Measurements from ENCODE around the gene NTRK2.

NTRK2 gene

DNA sequence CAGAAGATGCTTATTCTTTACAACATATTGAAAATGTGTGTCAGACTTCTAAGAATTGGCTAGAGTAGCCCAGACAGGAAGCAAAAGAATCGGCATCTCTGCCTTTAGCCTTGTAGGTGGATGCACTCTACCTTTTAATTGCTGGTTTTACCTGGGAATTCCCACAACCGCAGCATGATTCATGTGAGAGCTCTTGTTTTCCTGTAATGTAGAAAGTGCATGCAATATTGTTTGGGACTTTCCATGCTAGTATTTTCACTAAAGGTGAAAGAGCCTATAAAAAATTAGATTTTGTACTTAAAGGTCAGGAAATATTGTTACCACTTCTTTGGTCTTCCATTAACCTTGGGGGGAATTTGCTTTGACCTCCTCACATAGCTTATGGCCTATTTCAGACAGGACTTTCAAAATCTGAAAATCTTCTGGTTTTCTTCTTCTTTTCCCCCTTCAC lies 89.8 kb downstream of the NTRK2 start:
- Histone ChIP-seq H3K36me3 (ENCODE audit: insufficient read depth, low read length) (no peaks in the 10 kb centered on the region), H3K4me2 (ENCODE audit: low read length) (no peak overlapping the region), H3K27me3 (ENCODE audit: control insufficient read depth, insufficient read depth, low read length) (no peaks in the 10 kb centered on the region), H3K4me1 (ENCODE audit: control insufficient read depth, insufficient read depth, low read length) (no peaks in the 10 kb centered on the region), H3K9me3 (replicated peaks; ENCODE audit: low read length) (no peaks in the 10 kb centered on the region), H3K9ac (ENCODE audit: low read depth, low read length) (no peak overlapping the region), H3K4me3 (ENCODE audit: low read length) (no peak overlapping the region)

DNA sequence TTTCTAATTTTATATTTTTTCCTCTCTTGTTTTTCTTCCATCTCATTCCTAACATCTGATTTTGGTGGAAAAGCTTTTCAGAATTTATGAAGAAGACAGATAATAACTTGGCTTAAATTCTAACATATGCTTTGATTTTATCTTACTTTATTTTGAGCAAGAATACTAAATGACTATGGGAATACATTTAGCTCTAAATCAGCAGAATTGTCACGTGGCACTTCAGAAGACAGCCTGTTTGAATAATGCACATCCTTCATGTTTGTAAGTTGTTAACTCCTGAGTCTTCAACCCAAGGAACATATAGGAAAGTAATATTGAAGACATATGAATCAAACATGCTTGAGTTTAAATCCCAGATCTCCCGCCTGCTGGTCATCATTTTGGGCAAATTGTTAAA lies 90.3 kb downstream of the NTRK2 start:
- Histone ChIP-seq H3K9ac (ENCODE audit: low read depth, low read length) (no peak overlapping the region), H3K36me3 (ENCODE audit: insufficient read depth, low read length) (no peaks in the 10 kb centered on the region), H3K4me1 (ENCODE audit: control insufficient read depth, insufficient read depth, low read length) (no peaks in the 10 kb centered on the region), H3K4me3 (ENCODE audit: low read length) (no peak overlapping the region), H3K27me3 (ENCODE audit: control insufficient read depth, insufficient read depth, low read length) (no peaks in the 10 kb centered on the region), H3K4me2 (ENCODE audit: low read length) (no peak overlapping the region), H3K9me3 (replicated peaks; ENCODE audit: low read length) (no peaks in the 10 kb centered on the region)

DNA sequence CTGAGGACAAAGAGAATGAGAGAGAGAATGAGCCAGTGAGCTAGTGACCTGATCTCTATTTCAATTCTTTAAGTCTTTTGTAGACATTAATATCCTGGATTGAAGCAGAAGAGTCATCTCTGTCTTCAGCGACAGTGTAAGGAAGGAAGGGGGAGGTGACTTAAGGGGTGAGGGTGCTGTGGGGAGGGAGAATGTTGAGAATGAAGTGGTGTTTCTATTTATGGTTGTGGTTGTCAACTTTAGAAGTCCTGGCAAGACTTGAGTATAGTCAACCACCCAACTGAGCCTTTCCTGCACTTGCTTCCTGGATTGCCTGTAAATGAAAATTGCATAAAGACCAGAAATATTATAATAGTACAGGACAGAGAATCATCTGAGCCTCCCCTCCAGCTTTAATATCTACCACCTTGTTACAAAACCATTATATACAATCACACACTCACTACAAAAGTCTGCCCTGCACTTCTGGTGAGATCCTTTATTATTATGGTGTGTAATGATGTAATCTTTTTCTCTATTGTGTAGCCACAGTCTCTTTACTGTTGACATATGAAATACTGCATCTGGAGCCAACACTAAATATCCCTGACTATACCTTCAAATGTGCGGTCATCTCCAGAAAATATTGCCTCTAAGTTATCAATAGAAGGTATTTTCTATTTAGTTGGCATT lies 91.7 kb downstream of the NTRK2 start:
- no peak overlapping the region for H3K4me2 ChIP-seq (ENCODE audit: low read length)
- no peaks in the 10 kb centered on the region for H3K4me1 ChIP-seq (ENCODE audit: control insufficient read depth, insufficient read depth, low read length)
- no peaks in the 10 kb centered on the region for H3K36me3 ChIP-seq (ENCODE audit: insufficient read depth, low read length)
- no peak overlapping the region for H3K4me3 ChIP-seq (ENCODE audit: low read length)
- no peaks in the 10 kb centered on the region for H3K27me3 ChIP-seq (ENCODE audit: control insufficient read depth, insufficient read depth, low read length)
- no peak overlapping the region for H3K9ac ChIP-seq (ENCODE audit: low read depth, low read length)
- H3K9me3 ChIP-seq (replicated peaks; ENCODE audit: low read length) = no peaks in the 10 kb centered on the region

- Histone ChIP-seq H3K9me3 (replicated peaks; ENCODE audit: low read length) (no peaks in the 10 kb centered on the region), H3K4me1 (ENCODE audit: control insufficient read depth, insufficient read depth, low read length) (peaks cover 5% of the 10 kb centered on the region), H3K27me3 (ENCODE audit: control insufficient read depth, insufficient read depth, low read length) (peaks cover 4% of the 10 kb centered on the region)
These were observed 103.0 kb downstream of the NTRK2 start for GRCh38 chr9:84772511-84772910.

GRCh38 chr9:84773022-84773421 lies 103.5 kb downstream of the NTRK2 start:
- Histone ChIP-seq H3K4me2 (ENCODE audit: low read length) (no peak overlapping the region), H3K9me3 (replicated peaks; ENCODE audit: low read length) (no peaks in the 10 kb centered on the region), H3K36me3 (ENCODE audit: insufficient read depth, low read length) (no peaks in the 10 kb centered on the region), H3K4me1 (ENCODE audit: control insufficient read depth, insufficient read depth, low read length) (peaks cover 5% of the 10 kb centered on the region), H3K27me3 (ENCODE audit: control insufficient read depth, insufficient read depth, low read length) (peaks cover 4% of the 10 kb centered on the region), H3K4me3 (ENCODE audit: low read length) (no peak overlapping the region), H3K9ac (ENCODE audit: low read depth, low read length) (no peak overlapping the region)

More at GRCh38 chr9:84772511-84772910, 103.0 kb downstream of the NTRK2 start:
- no peak overlapping the region for H3K4me2 ChIP-seq (ENCODE audit: low read length)
- H3K36me3 ChIP-seq (ENCODE audit: insufficient read depth, low read length) = no peaks in the 10 kb centered on the region
- no peak overlapping the region for H3K9ac ChIP-seq (ENCODE audit: low read depth, low read length)
- no peak overlapping the region for H3K4me3 ChIP-seq (ENCODE audit: low read length)

DNA sequence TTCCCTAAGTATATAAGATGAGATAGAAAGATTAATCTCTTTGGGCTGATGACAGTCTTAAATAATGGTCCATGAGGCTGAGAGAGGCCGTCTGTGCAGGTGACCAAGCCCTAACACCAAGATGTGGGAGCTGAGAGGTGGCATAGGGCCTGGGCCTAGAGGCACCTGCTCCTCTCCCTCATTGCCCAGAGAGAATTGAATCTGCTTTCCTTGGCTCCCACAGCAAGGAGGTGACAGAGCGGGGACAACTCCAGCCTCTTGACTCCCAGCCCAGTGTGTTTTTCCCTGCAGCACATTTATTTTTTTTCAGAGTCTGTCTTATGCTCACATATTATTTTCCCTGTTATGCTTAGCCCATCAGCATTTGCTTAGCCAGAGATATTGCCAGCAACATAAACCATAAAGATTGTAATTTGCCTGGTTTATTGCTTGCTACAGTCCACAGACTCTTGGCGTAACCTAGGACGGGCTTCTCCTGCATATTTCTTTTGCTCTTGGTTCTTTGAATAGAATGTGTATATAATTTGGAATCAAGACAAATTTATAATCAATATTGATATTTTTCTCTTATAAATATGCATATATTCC lies 105.6 kb downstream of the NTRK2 start:
- Histone ChIP-seq H3K9me3 (replicated peaks; ENCODE audit: low read length) (no peaks in the 10 kb centered on the region), H3K4me3 (ENCODE audit: low read length) (no peak overlapping the region), H3K4me1 (ENCODE audit: control insufficient read depth, insufficient read depth, low read length) (peaks cover 5% of the 10 kb centered on the region)

GRCh38 chr9:84778570-84778969 lies 109.0 kb downstream of the NTRK2 start:
- no peak overlapping the region for H3K4me2 ChIP-seq (ENCODE audit: low read length)
- no peaks in the 10 kb centered on the region for H3K36me3 ChIP-seq (ENCODE audit: insufficient read depth, low read length)
- H3K4me1 ChIP-seq (ENCODE audit: control insufficient read depth, insufficient read depth, low read length) = no peaks in the 10 kb centered on the region
- H3K9ac ChIP-seq (ENCODE audit: low read depth, low read length) = no peak overlapping the region
- peaks cover 4% of the 10 kb centered on the region for H3K27me3 ChIP-seq (ENCODE audit: control insufficient read depth, insufficient read depth, low read length)
- H3K9me3 ChIP-seq (replicated peaks; ENCODE audit: low read length) = no peaks in the 10 kb centered on the region
- H3K4me3 ChIP-seq (ENCODE audit: low read length) = no peak overlapping the region

More for the DNA sequence above, 105.6 kb downstream of the NTRK2 start:
- no peak overlapping the region for H3K4me2 ChIP-seq (ENCODE audit: low read length)
- no peak overlapping the region for H3K9ac ChIP-seq (ENCODE audit: low read depth, low read length)
- H3K27me3 ChIP-seq (ENCODE audit: control insufficient read depth, insufficient read depth, low read length) = peaks cover 4% of the 10 kb centered on the region
- no peaks in the 10 kb centered on the region for H3K36me3 ChIP-seq (ENCODE audit: insufficient read depth, low read length)

- Histone ChIP-seq H3K36me3 (ENCODE audit: insufficient read depth, low read length) (no peaks in the 10 kb centered on the region), H3K9ac (ENCODE audit: low read depth, low read length) (no peak overlapping the region), H3K27me3 (ENCODE audit: control insufficient read depth, insufficient read depth, low read length) (peaks cover 4% of the 10 kb centered on the region), H3K4me3 (ENCODE audit: low read length) (no peak overlapping the region), H3K4me1 (ENCODE audit: control insufficient read depth, insufficient read depth, low read length) (no peaks in the 10 kb centered on the region), H3K9me3 (replicated peaks; ENCODE audit: low read length) (no peaks in the 10 kb centered on the region), H3K4me2 (ENCODE audit: low read length) (no peak overlapping the region)
These were observed 110.4 kb downstream of the NTRK2 start for GRCh38 chr9:84779883-84780282.

DNA sequence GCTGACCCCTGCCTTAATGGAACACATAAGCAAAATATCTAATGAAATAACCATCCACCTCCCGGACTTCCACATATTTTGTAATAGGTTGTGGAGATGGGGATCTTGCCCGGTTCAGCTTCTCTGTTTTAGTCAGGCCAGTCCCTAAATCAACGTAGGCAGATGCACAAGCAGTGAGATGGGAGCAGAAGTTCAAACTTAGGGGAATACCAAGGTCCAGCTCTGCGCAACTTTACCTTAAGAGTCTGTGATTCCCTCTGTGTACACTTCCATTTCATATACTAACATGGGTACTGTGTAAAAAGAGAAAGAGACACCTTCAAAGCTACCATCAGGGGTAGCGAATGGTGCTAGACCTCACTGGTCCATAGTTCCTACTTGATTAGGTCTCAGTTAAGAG lies 110.9 kb downstream of the NTRK2 start:
- H3K27me3 ChIP-seq (ENCODE audit: control insufficient read depth, insufficient read depth, low read length) = peaks cover 4% of the 10 kb centered on the region
- H3K36me3 ChIP-seq (ENCODE audit: insufficient read depth, low read length) = no peaks in the 10 kb centered on the region
- H3K9ac ChIP-seq (ENCODE audit: low read depth, low read length) = no peak overlapping the region
- H3K4me3 ChIP-seq (ENCODE audit: low read length) = no peak overlapping the region
- no peak overlapping the region for H3K4me2 ChIP-seq (ENCODE audit: low read length)
- no peaks in the 10 kb centered on the region for H3K4me1 ChIP-seq (ENCODE audit: control insufficient read depth, insufficient read depth, low read length)
- H3K9me3 ChIP-seq (replicated peaks; ENCODE audit: low read length) = no peaks in the 10 kb centered on the region

DNA sequence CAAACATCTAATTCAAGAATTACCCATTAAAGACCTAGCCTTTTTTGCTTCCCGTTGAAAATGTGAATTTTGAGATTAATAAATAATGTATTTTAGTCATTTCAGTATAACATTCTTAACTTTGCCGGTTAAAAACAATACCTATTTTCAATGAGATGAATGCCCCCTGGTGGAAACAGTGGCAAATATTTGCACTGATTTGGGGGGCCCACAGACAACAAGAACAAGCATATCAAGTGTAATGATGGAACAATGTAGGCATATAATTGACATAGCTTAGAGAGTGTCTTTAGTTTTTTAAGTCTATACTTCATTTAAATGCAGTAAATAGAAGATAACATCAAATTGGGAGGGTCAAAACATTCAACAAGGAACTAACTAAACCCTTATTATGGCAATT lies 111.9 kb downstream of the NTRK2 start:
- H3K36me3 ChIP-seq (ENCODE audit: insufficient read depth, low read length) = no peaks in the 10 kb centered on the region

DNA sequence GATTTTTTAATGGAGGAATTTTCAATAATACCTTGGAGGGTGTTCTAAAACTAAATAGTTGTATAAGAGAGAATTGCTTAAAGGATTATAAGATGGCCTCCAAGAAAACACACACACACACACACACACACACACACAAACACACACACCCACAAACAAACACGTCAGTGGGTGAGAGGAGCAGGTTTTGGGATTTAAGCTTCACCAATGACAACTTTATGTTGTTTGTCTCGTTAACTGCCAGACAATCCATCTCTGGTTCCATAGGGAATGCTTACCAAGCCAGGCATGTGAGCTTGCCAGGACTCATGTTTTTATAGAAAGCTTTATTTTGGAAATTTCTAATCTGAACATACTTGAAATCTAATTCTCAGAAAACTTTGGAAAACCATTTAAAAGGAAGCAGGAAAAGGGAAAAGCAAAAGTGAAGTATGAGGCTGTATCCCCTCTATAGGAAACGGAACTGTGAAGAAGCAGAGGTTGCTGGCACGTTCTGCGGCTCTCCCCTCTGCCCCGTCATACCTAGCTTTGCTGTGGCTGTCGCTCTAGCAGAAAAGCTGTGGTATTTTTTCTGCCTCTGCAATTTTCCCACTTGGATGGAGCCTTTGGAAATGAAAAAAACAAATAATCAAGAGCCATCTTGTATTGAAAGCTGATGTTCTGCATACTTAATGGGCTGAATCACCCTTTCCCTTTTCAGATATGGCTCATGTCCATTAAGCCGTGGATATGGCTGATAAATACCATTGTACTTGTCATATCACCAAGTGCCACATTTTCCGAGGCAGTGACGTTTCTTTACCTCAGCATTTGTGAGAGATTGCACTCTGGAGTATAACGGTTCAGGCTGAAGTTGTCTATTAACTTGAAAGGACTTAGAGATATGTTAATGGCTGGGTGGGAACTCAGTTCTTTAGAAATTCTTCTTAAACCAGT lies 112.7 kb downstream of the NTRK2 start:
- Histone ChIP-seq H3K4me3 (ENCODE audit: low read length) (no peak overlapping the region), H3K4me1 (ENCODE audit: control insufficient read depth, insufficient read depth, low read length) (no peaks in the 10 kb centered on the region), H3K9me3 (replicated peaks; ENCODE audit: low read length) (no peaks in the 10 kb centered on the region), H3K4me2 (ENCODE audit: low read length) (no peak overlapping the region), H3K27me3 (ENCODE audit: control insufficient read depth, insufficient read depth, low read length) (peaks cover 4% of the 10 kb centered on the region), H3K9ac (ENCODE audit: low read depth, low read length) (no peak overlapping the region), H3K36me3 (ENCODE audit: insufficient read depth, low read length) (no peaks in the 10 kb centered on the region)

More for the DNA sequence above, 111.9 kb downstream of the NTRK2 start:
- H3K27me3 ChIP-seq (ENCODE audit: control insufficient read depth, insufficient read depth, low read length) = peaks cover 4% of the 10 kb centered on the region
- H3K4me3 ChIP-seq (ENCODE audit: low read length) = no peak overlapping the region
- no peaks in the 10 kb centered on the region for H3K4me1 ChIP-seq (ENCODE audit: control insufficient read depth, insufficient read depth, low read length)
- no peak overlapping the region for H3K9ac ChIP-seq (ENCODE audit: low read depth, low read length)
- H3K4me2 ChIP-seq (ENCODE audit: low read length) = no peak overlapping the region
- H3K9me3 ChIP-seq (replicated peaks; ENCODE audit: low read length) = no peaks in the 10 kb centered on the region

Measured in skeletal muscle satellite cell (primary cell).